ENCODE measurements around the gene PITPNM3.
"Not testable (repeated sequence)": the region's sequence is repeated elsewhere in the genome, so short reads cannot be mapped to it uniquely, and the experiment has no call there.

The PITPNM3 gene

GRCh38 chr17:6497496-6498221 lies 58.7 kb downstream of the PITPNM3 start:
- no peak for DNase-seq

DNA sequence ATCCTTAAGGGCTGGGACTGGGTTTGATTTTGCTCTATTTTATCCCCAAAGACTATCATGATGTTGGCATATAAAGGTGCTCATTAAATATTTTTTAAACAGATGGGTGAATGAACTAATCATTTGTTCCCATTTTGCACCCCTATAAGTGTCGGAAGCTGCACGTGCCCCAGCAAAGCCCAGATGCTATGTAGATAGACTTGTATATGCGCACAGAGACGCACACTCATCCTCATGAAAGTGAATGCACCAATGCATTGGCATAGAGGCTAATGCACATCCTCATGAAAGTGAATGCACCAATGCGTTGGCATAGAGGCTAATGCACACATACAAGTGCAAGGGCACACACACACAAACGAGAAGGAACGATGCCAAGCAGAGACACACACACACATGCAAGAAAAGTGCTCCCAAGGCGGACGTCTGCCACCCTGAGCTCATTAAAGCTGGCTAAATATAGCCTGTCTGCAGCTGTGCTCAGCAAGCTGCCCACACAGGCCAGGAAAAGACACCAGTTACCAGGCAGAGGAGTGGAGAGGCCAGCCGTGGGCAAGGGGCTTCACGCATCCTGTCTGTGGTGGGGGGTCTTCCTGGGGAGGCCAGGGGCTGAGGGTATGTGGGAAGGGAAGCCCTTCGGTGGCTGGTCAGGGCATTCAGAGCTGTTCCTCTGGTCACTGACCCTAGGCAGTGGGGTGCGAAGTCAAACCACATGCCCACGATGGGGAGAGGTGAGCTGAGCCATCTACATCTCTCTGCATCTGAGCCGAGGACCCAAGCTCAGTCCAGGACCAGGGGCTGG lies 59.5 kb downstream of the PITPNM3 start:
- DNase-seq = peak; percentile 26 to 59 (median 56)

DNA sequence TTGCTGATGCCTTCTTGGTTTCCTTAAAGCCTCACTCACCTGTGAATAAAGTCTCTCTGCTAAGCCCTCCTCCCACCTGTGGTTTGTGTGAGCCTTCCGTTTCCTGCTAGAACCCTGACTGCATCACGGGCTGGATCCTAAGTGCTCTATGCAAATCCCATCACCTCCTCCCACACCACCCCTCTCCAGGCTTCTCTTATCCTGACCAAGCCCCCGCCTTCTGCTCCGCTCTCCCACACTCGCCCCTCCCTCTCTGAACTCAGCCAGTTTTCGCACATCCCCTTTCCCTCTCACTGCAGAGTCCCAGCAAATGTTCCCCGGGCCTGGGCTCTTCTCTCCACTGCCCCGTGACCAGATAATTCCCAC lies 60.3 kb downstream of the PITPNM3 start:
- DNase-seq = peak; percentile 51 to 78 (median 71)

DNA sequence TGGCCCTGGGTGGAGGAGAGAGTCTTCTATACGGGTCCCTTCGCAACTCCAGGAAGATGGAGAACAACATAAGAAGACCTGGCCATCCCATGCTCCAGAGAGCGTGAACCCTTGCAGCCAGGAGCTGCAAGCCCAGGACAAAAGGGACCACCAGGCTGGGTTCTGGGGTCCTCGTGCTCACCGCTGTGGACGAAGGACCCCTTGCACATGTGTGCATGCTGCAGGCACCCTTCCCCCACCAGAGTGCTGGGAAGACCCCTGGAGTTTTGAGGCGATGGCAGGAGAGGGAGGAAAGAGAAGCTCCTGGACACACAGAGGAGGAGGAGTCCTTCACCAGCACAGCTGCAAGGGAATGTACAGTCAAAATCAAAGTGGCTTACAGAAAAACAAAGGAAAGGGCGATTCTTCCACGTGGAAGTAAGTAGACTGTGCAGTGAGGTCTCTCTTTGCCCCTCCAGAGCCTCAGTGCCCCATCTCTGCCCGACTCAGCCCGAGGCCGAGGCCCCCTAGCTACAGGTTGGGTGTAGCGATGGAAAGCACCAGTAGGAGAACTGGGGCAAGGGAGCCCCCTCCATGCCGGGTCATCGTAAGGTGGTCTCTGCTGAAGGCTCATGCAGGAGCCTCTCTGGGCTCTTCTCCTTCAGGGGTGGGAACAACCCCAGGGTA lies 60.8 kb downstream of the PITPNM3 start:
- DNase-seq = no peak

- DNase-seq = no peak
Observed at GRCh38 chr17:6494239-6494941, 62.0 kb downstream of the PITPNM3 start.

- DNase-seq = no peak
Observed at GRCh38 chr17:6492892-6493674, 63.3 kb downstream of the PITPNM3 start.

DNA sequence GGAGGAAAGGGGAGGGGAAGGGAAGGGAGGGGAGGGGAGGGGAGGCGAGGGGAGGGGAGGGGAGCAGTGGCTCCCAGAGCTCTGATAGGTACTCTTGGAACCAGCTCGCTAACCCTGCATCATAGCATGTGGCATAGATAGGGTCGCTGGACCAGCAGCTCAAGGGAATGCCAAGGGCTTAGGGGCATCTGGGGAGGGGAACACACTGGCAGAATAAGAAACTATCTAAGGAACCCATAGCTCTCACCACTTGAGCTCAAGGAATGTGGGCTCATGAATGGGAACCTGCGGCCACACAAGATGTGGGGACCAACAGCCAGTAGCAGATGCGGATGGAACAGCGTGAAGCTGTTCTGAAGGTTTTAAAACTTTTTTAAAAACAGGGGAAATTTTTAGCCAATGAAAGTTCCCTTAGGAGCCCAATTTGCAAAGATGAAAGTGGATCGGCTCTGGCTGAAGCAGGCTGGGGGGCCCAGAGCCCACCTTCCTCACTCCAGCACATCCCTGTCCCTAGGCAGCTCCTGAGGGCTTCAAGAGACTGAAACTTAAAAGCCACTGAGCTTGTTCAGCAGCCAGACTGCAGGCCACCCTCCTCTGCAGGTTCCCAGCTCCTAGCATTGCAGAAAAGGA lies 65.2 kb downstream of the PITPNM3 start:
- no peak for DNase-seq

DNA sequence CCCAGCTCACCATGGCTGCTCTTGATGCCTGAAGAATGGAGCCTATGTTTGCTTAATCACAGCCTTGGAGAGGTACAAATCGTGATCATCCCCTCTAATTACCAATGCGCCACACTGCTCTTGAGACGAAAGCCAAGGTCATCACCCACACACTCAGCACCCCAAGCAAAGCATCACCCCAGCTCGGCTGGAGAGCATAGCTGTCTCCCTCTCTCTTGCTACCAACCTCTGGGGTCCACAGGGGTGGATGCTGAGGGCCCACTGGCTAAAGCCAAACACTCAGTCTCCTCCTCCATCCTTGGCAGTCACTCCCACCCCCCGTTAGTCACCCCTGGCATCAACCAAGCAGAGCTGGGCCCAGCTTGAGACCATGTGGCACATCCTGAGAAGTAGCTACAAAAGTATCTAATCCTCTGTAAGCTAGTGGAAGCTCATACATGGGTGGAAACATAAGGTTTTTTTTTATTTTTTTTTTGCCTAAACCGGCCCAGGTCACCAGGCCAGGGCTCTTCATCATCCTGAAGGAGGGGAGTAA lies 67.3 kb downstream of the PITPNM3 start:
- no peak for DNase-seq

- no peak for DNase-seq
Observed at GRCh38 chr17:6488008-6488539, 68.3 kb downstream of the PITPNM3 start.

DNA sequence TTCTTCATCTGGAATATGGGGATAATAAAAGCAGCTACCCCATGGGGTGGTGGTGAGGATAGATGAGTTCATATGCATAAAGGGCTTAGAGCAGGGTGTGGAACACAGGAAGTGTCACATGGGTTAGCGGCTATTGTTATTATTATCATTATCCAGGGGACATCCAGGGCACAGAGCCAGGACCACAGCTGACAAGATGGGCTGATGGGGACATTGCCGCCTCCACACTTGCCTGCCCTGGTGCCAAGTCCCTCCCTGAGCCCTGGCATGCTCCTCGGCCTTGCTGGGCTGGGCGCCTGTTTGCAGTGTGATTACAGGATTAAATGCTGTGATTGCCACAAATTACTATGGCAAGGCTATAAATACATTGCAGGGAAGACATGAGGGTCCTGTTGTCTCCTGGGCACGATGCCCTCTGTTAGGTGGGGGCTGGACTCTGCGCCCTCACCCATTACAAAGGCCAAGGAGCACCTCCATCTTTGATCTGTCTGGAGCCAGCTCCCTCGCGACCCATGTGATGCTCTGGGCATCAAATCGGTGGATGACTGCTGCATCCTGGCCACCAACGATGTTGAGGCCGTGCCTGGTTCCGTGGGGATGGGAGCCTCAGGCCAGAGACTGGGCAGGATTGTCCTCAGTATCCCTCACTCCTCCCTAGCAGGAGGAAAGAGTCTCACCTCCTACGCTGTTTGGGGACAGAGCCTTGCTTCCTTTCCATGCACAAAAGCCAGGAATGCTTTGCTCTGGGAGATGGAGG lies 68.9 kb downstream of the PITPNM3 start:
- DNase-seq = no peak

DNA sequence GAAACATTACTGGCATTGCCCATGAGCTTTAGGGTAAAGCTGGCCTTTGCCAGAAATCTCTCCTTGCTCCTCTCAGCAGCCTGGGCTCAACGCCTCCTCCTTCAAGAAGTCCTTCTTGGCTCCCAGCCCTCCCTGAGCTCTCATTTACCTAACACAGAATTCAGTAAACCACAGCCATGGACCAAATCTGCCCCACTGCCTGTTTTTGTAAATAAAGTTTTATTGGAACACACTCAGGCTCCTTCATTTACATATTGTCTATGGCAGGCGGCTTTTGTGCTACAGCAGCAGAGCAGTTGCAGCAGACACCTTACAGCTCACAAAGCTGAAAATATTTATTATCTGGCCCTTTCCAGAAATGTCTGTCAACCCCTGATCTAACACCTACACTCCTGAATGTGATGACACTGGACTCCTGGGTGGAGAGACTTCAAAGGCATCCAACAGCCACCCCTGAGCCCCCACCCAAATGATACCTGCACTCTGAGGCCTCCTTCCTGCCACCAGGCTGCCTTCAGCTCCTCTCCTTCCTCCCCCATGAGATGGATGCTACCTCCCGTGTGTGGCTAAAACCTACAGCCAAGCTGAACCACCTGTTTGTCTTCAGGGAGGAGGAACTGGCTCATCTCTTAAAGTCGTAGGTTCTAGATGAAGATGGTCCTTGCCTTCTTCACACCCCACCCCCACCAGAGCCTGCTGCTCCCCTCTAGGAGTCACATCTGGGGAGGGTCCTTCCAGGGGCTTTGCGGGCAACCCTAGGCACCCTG lies 70.5 kb downstream of the PITPNM3 start:
- no peak for DNase-seq

GRCh38 chr17:6483507-6483906 lies 72.8 kb downstream of the PITPNM3 start:
- DNase-seq = no peak

GRCh38 chr17:6482796-6483195 lies 73.6 kb downstream of the PITPNM3 start:
- DNase-seq = not testable (repeated sequence)

GRCh38 chr17:6482105-6482455 lies 74.3 kb downstream of the PITPNM3 start:
- no peak for DNase-seq

DNA sequence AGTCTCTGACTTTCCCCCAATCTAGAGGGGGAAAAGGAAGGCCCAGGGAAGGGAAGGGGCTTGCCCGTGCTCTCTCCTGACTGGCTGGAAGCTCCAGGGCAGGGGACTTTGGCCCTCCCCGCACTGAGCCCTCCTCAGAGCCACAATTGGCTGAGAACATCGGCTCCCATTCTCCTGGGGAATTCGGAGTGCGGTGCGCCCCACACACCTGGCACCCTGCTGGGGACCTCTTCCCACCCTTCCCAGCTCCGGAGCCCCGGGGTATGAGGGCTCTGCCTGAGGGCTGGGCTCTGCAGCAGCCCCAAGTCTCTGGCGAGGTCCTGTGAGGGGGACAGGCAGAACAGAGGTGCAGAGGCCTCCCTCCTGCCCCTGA lies 76.1 kb downstream of the PITPNM3 start:
- no peak for DNase-seq

DNA sequence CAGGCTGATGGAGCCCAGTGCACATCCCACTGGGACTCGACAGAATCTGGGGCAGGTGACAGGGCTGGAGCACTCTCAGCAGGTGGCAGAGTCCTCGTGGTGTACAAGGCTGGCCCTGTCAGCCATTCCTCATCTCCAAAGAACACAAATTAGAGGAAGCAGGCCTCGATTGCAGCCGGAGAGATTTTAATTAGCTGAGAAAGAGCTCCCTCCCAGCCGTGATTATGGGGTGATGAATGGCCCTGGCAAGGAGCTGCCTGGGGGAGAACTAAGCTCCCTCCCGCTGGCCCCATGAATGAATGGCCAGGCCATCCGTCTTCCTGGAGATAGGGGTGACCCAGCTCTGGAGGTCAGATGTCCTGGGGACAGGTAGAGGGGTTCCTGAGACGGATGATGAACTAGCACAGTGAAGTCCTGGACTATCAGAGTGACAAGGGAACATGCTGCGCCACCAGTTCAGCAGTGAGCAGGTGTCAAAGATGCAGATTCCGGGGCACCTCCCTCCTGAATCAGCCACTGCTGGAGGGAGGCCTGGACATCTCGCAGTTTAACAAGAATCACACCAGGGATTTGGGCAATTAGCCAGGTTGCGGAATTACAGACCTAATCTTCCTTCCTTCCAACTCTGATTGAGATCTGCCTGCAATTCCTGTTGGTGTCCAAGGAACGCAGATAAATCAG lies 76.6 kb downstream of the PITPNM3 start:
- DNase-seq = no peak

DNA sequence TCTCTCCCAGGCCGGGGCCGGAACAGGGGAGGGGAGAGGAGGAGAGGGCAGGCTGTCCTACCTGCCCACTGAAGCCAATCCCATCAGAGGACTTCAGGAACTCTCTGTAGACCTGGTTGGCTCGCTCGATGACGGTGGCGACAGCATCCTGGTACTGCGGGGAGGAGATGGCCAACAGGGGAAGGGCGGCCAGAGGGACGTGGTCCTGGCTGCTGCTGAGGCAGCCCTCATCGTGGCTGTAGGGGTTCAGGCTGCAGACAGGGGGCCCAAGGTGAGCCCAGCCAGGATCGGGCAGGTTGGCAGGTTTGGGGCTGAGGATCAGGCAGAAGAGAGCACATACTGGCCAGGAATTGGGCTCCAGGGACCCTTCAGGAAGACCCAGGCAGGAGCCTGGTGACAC lies 77.9 kb downstream of the PITPNM3 start:
- DNase-seq = no peak

GRCh38 chr17:6477831-6478383 lies 78.4 kb downstream of the PITPNM3 start:
- DNase-seq = no peak

DNA sequence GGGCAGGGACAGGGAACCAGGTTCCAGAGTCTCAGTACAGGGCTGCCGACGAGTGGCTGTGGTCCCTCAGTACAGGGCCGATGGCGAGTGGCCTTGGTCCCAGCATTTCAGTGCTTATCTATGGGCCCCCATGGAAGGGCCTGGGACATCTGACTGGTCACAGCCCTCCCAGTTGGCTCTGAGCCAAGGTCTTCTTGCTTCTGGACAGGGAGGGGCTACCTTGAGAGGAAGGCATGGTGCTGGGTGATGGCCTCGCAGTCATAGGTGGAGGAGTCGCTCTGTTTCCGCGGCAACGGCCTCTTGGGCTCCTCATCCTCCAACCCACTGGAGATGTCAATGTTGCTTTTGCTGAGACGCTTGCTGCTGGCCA lies 79.6 kb downstream of the PITPNM3 start:
- no peak for DNase-seq
